ENCODE results near the gene CFLAR.
"Not testable (repeated sequence)": the region's sequence is repeated elsewhere in the genome, so short reads cannot be mapped to it uniquely, and the experiment has no call there.

CFLAR gene

DNA sequence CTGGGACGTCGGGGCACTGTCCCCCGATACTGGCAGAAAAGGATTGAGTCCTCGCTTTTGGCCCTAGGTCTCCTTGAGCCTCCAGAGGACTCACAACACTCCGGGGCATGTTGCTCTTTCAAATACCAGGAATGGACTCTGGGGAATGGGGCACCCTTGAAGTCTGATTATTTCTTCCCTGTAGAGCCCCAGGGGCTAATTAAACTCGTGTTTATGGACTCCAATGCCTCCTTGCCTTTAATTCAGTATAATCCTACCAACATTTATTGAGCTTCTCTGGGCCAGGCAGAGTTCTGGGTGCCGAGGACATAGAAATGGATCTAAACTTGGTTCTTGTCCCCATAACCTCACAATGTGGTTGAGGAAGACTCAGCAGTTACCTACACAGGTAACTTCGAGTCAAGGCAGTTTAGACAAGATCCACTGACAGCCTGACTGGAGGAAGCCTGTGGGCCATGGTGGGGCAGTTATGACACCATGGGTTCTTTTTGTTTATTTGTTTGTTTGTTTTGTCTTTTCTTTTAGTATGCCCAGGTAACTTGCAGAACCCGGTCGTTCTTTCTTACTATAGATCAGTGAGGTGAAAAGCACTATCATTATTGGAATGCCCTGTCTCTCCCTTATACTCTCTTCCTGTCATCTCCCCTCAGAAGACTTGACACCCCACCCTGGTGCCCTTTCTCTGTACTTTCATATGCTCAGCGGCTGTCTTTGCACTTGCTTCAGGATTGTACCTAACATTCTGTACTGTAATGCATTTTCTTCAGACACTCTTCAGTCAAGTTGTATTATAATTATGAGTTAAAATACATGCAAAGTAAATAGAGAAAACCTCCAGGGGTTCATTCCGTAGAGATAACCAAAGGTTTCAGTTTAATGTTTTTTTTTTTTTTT, 3.2 kb downstream of the CFLAR start:
- peak; percentile 27 to 54 for DNase-seq

DNA sequence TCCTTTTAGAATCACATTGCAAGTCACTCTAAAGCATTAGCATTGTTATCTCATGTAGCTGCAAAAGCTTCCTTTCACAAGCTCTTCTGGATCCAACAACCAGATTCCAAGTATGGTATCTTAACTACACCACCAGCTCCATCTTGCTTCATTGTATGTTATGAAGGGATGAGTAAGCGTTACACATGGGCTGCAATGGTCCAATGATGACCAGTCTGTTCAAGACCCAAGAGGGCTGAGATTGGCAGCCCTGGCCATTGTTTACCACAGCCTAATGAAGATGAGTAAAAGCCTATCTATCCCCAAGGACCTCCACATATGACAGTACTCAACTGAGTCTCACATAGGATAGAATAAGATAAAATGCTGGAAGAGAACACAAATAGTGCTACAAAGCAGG, 6.3 kb downstream of the CFLAR start:
- DNase-seq = no peak

DNA sequence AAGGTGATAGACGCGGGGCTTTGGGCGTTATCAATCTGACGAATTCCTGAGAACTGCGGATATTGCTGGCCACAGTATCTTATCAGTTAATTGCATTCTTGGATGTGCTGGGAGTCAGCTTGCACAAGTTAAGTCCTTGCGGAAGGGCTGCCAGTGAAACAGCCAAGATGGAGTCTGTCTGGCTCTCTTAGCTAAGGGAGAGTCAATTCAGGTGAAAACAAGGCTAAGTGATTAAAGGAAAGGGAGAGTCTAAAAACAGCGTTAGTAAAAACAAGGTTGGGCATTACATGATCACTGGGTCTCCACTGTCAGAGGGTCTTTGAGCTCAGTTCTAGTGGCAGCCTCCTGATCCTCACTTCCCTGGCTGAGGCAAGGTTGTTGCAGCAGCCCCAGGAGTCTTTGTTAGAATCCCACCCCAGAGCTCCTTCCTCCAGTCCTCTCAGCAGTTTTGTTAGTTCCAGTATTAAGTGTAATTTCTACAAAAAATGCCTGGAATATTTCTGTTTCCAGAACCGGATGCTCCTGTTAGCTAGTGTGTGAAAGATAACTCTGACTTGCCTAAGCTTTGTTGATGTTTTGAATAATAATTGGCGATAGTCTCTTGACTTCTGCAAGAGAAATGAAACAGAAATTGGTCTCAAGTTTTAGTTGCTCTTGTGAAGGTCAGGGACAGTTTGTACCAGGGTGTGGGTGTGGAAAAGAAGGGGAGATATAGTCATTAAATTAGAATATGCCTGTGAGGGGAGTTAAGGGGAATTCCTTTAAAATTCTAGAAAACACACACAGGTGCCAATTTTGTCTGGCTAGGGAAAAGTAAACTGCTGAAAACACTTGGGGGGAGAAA, 10.6 kb downstream of the CFLAR start:
- no peak for DNase-seq

DNA sequence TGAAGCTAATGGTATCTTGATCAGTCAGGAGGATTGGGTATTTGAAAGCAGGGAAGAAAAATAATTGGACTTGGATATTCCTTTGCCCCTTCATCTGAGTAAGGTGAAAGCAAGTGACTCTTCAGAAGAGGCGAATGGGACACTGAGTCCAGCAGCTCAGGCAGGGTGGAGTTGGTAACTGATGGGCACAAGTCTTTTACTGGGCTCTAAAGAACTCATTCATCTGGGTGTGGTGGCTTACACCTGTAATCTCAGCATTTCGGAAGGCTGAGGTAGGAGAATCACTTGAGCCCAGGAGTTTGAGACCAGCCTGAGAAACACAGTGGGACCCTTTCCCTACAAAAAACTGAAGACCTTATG, 11.2 kb downstream of the CFLAR start:
- no peak for DNase-seq

DNA sequence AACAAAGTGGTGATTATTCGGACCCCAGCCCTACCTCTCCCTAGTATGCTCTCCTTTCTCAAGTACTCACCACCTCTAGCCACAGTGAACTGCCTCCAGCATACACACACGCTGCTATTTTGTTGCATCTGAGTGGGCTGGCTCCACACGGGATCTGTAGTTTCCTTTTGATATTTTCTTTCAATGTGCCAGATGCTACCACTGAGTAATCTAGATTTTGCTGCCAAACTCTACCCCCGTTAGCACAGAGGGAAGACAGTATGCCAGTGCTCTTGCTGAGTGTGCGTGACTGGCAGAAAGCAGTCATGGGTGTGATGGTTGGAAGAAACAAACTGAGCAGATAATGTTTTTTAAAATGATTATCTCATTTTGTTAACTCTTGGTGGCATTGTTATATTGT, 11.6 kb downstream of the CFLAR start:
- DNase-seq = no peak

DNA sequence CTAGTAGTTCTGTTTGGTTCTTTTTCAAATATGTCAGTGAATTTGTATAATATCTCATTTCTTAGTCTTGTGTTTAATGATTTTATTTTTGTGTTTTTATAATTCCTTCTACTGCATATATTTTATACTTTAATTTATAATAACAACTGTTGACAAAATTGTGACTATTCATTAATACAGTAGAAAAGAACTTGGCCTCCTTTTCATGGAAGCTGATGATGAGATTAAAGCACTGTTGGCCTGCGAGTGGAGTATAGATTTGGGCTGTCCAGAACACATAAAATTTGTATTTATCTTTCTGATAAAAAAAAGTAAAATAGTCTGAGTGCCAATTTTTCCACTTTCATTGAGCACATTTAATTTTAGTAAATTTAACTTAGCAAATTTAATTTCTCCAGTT, 12.1 kb downstream of the CFLAR start:
- no peak for DNase-seq

DNA sequence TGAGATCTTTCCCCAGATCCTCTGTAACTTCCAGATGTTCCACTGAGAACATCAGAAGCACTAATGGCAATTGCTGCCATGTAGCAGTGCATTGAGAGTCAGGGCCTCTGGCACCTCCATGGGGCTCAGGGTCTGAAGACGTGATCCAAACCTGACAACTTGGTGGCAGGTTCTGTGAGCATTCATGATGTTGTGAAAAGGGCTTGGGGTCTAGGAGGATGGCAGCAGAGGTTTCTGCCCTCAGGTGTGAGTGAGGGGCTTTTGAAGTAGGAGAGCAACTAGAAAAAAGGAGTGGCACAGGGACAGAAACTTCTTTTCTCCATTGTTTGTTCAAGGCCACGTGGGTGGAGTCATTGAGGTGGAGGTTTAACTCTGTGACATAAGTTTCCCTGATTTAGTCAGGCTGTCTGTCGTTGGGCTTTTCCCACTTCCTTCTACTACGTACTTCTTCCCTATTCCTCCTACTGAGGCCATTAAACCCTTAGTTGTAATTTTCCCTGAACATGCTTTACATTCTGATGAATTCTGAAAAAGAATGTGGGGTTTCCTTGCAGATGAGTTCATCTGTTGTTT, 13.1 kb downstream of the CFLAR start:
- DNase-seq = no peak

DNA sequence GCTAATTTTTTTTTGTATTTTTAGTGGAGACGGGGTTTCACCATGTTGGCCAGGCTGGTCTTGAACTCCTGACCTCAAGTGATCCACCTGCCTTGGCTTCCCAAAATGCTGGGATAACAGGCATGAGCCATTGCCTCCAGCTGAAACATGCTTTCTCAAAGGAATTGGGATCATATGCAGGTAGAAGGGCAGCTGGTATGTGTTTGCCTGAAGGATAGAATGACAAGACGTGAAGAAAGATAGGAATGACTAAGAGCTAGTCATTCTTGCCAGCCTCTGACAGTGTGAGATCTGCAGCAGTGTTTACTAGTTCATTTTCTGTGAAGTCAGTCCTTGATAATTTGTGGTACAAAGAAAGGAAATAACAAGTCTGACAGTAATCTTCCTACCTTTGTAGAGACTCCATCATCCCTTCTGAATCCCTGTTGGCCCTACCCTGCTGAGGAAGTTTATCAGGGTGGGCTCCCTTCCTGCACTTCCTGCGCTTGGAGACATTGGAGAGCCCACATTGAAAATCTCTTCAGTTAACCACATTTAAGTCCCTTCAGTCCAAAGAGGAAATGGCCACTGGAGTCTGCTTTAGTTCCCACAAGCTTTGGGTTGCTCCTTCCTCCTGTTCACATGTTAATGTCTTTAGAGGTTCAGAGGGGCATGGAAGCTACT, 14.7 kb downstream of the CFLAR start:
- no peak for DNase-seq

DNA sequence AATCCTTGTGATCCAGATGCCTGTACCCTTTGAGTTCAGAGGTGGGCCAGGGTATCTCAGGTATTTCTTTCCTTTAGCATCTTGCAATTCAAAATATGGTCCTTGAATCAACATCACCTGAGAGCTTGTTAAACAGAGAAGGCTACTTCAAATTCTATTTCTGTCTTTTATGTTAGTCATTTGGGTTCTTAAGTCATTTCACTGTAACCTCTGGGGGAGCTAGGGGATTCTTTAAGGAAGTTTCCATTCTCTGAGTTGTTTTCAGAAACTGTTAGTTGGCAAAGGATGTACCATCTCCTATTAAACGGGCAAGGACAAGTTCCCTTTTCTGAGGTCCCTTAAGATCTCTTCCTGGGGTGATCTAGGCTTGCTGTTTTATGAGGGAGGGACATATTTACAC, 16.6 kb downstream of the CFLAR start:
- peak; percentile 32 to 35 for DNase-seq

DNA sequence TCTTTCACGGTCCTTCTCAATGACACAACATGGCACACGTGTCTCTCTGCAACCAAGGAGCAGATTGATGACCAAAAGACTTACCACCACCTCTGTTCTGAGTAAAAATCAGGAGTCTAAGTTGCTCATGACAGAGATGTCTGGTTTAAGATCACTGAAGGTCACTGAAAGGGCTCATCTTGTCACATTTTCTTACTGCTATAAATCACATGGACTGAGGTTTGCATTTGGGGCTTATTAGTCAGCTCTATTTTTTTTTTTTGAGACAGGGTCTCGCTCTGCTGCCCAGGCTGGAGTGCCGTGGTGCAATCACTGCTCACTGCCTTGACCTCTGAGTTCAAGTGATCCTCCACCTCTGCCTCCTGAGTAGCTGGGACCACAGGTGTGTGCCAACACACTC, 19.4 kb downstream of the CFLAR start:
- DNase-seq = no peak

DNA sequence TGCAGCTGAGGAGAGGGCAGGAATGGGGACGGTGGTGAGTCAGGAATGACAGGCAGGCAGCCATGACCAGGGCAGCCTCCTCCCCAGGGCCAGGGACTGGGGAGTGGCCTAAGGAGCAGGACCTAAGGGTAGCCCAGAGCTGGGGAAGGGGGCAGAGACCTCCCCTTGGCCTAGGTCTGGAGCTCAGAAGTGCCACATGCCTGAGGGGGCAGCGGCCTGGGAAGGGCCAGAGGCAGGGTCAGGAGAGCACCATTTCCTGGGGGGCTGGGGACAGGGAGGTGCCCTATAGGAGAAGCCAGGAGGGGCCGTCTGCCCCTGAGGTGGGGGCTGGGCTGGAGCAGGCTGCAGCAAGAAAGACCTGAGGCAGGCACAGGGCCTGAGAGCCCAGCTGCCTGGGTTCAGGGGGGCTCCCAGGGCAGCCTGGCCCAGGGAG, 20.9 kb downstream of the CFLAR start:
- no peak for DNase-seq

DNA sequence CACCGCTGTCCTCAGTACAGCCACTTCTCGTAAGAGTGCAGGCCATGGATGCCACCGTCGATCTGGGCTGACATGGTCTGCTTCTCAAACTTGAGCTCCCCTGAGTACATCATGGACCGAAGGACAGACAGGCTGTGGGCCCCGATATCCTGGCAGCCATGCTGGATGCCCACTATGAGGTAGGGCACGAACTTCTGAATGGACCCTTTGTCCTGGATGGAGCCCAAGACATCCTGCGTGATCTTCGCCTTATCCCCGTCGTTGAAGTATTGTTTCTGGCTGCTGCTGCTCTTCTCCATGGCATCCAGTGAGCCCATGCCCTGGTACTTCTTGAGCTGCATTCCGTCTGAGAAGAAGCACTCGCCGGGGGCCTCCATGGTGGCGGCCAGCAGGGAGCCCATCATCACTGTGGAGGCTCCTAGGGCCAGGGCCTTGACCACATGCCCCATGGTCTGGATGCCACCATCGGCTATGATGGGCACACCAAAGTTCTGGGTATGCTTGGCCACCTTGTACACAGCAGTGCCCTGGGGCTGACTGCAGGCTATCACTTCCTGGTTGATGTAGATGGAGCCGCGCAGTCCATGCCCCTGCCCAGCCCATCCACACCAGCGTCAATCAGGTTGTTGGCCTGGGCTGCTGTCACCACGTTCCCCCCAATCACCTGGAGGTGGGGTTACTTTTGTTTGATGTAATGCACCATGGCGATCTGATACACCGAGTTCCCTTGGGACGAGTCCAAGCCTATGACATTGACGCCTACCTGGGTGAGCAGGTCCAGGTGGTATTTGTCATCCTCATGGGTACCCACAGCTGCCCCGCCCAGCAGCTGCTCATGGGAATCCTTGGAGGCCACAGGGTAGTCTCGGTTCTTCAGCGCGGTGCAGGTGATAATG, 21.8 kb downstream of the CFLAR start:
- no peak for DNase-seq

DNA sequence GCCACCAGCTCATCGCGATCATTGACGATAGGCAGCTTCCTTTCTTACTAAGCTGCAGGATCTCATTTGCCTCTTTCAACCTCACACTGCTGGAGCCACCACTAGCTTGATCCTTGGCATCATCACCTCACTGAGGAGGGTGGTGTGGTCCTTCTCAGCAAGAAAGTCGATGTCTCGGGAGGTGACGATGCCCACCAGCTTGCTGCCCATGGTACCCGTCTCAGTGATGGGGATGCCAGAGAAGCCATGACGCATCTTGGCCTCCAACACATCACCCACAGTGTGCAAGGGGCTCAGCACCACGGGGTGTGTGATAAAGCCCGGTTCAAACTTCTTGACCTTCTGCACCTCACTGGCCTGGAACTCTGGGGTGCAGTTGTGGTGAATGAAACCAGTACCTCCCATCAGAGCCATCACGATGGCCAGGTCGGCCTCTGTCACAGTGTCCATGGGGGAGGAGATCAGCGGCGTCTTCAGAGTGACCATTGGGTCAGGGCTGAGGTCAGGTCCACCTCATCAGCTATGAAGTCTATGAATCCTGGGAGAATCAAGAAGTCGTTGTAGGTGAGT, 22.5 kb downstream of the CFLAR start:
- DNase-seq = no peak

DNA sequence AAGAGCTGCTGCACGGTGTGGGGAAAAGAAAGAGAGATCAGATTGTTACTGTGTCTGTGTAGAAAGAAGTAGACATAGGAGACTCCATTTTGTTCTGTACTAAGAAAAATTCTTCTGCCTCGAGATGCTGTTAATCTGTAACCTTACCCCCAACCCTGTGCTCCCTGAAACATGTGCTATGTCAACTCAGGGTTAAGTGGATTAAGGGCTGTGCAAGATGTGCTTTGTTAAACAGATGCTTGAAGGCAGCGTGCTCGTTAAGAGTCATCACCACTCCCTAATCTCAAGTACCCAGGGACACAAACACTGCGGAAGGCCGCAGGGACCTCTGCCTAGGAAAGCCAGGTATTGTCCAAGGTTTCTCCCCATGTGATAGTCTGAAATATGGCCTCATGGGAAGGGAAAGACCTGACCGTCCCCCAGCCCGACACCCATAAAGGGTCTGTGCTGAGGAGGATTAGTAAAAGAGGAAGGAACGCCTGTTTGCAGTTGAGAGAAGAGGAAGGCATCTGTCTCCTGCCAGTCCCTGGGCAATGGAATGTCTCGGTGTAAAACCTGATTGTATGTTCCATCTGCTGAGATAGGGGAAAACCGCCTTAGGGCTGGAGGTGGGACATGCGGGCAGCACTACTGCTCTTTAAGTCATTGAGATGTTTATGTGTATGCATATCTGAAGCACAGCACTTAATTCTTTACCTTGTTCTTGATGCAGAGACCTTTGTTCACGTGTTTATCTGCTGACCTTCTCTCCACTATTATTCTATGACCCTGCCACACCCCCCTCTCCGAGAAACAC, 23.2 kb downstream of the CFLAR start:
- not testable (repeated sequence) for DNase-seq

DNA sequence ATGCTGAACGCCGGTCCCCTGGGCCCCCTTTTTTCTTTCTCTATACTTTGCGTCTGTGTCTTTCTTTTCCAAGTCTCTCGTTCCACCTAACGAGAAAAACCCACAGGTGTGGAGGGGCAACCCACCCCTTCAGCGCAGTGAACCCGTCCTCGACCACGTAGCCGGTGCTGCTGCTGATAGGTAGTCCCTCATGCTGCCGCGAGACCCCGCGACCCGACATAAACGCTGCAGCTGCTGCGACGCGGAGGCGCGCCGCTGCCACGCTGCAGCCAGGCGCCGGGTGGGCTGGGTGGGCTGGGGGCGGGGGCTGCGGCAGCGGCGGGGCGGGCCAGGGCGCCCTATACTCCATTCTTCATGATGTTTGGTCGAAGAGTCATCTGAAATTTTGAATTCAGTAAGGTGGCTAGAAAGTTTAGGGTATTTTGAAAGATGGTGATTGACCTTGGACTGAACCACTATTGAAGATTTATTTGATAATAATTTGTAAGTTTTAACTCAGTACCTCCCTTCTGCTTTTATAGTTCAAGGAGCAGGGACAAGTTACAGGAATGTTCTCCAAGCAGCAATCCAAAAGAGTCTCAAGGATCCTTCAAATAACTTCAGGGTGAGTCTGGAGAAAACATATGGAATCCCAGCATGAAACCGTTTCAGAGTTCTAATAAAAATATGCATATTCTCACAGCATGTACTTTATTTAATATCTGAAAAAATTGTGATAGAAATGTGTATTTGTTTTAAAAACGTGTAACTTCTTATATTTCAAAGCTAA, 24.1 kb downstream of the CFLAR start:
- DNase-seq = no peak

DNA sequence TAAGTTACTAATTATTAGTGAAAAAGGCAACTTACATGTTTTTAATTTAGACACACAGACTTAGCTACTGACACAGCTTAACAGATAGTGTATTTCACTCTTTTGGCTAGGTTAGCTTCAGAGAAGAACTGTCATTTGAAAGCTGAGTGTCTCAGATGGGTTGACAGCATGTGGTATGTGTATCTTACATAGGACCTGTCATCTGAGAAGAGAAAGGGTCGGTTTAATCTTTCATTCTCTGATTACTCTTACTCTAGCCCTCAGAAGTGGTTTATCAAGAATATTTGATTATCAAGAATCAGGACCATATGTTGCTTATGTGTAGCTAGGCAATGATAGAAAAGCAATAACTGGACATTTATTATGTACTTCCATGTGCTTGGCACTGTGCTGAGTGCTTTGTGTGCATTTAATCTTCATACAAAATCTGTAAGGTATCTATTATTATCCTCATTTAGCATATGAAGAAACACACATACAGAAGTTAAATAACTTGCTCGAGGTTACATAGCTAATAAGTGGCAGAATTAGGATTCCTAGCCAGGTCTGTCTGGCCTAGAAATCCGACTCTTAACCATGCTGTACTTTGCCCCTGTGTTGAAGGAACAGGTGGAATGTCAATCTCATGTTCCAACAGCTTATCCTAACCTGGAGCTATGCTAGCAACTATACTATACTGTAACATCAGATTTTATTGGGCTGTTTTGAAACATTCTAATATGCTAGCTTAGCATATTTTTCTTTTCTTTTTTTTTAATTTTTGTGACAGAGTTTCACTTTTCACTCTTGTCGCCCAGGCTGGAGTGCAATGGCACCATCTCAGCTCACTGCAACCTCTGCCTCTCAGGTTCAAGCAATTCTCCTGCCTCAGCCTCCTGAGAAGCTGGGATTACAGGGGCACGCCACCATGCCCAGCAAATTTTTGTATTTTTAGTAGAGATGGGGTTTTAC, 28.4 kb downstream of the CFLAR start:
- no peak for DNase-seq

DNA sequence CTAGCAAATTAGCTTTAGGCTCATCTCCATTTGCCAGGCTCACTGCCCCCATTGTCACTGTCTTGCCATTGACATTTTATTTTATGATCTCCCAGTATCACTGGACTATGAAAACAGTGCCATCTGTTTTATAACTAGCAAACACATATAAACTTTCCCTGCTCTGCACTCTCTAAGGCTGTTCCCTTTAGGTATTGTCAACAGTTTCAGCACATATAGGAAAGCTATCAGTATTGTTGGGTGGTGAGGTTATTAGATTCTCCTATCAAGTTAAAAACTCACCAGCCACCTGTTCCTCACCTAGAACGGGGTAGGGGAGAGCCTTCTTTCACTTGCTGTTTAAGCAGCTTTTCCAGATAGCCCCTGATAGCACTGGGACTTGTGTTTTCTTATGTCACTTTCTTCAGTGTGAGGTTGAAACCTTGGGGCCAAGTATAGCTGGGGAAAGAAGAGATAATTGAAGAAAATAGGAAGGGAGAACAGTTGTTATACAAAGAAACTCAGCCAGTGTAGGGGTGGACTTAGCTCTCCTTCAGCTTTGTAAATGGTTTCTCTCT, 32.5 kb downstream of the CFLAR start:
- DNase-seq = no peak

DNA sequence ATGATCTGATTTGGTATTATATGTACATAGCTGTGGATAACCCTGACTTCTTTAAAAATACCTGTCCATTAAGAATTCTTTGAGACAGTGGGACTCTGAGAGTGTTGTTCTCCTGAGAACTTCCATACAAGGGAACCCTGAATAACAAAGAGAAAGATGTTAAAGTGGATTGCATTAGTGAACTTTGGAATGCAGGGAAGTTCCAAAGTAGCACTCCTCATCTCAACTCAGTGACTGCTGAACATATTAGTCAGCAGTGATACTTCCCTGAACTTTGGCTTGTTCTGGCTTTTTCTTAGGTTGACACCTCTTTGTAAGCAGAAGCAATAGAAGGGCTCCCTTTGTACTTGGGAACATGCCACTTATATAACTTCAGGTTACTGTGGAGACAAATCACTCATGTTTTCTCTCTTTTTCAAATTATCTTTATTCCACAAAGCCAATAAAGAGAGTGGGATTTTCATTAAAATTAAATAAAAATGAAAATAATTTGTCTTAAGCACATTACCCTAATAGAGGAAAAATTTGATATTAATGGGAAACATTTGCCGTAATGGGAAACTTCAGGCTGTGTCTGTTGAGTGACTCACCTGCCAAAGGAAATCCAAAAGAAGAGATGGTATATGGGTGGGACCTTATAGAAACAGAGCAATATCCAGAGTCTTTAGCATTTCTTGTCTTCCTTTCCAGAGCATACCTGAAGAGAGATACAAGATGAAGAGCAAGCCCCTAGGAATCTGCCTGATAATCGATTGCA, 33.3 kb downstream of the CFLAR start:
- DNase-seq = no peak
